ENCODE measurements around the gene ADGRD2. TPM values are rescaled to one million over a fixed set of nuclear protein-coding genes. Genes with fewer than 3 reads are reported as not detected.

Gene ADGRD2
- total and polyA plus RNA-seq, 2 of the 13 experiments (the other 11 are each of a cell fraction or from before 2014, with no cell fraction given) = not detected

- TF ChIP-seq ZNF318 (CRISPR knock-in tag; IDR thresholded peaks at IDR 0.05) (0 out of 2 replicates have a peak, but pooled peaks have one; percentile 4), ZNF619 (CRISPR knock-in tag; IDR thresholded peaks at IDR 0.05) (no peak), ZNF644 (CRISPR knock-in tag; IDR thresholded peaks at IDR 0.05; ENCODE audit: low read depth) (no peak), ESRRA (CRISPR knock-in tag; IDR thresholded peaks at IDR 0.05; ENCODE audit: low read depth) (peak; percentile 93), ZNF749 (CRISPR knock-in tag; IDR thresholded peaks at IDR 0.05; ENCODE audit: borderline replicate concordance) (no peak), PHB2 (IDR thresholded peaks at IDR 0.05; ENCODE audit: partially characterized antibody) (no peak), ARID3A (IDR thresholded peaks at IDR 0.05; ENCODE audit: low read depth, low read length) (no peak), HOXA5 (CRISPR knock-in tag; IDR thresholded peaks at IDR 0.05) (0 out of 2 replicates have a peak, but pooled peaks have one; percentile 44), ZNF607 (CRISPR knock-in tag; IDR thresholded peaks at IDR 0.05; ENCODE audit: borderline replicate concordance) (peak; percentile 64), MEIS2 (CRISPR knock-in tag; IDR thresholded peaks at IDR 0.05) (0 out of 2 replicates have a peak, but pooled peaks have one; percentile 37), SNAPC2 (CRISPR knock-in tag; IDR thresholded peaks at IDR 0.05) (no peak)
- TF ChIP-seq, protein P1, sequence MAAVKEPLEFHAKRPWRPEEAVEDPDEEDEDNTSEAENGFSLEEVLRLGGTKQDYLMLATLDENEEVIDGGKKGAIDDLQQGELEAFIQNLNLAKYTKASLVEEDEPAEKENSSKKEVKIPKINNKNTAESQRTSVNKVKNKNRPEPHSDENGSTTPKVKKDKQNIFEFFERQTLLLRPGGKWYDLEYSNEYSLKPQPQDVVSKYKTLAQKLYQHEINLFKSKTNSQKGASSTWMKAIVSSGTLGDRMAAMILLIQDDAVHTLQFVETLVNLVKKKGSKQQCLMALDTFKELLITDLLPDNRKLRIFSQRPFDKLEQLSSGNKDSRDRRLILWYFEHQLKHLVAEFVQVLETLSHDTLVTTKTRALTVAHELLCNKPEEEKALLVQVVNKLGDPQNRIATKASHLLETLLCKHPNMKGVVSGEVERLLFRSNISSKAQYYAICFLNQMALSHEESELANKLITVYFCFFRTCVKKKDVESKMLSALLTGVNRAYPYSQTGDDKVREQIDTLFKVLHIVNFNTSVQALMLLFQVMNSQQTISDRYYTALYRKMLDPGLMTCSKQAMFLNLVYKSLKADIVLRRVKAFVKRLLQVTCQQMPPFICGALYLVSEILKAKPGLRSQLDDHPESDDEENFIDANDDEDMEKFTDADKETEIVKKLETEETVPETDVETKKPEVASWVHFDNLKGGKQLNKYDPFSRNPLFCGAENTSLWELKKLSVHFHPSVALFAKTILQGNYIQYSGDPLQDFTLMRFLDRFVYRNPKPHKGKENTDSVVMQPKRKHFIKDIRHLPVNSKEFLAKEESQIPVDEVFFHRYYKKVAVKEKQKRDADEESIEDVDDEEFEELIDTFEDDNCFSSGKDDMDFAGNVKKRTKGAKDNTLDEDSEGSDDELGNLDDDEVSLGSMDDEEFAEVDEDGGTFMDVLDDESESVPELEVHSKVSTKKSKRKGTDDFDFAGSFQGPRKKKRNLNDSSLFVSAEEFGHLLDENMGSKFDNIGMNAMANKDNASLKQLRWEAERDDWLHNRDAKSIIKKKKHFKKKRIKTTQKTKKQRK (IDR thresholded peaks at IDR 0.05; ENCODE audit: low read length) = no peak
These were observed 61.9 kb downstream of the ADGRD2 start (continued) for GRCh38 chr9:124511891-124512805.

Measured in HepG2 (cell line).